ENCODE results near the gene TBL1Y. TPM values are rescaled to one million over a fixed set of nuclear protein-coding genes. Genes with fewer than 3 reads are reported as not detected.

Gene TBL1Y
- total and polyA plus RNA-seq, 2 donors (not counting 1 experiment from before 2014, with no cell fraction given): not detected

DNA sequence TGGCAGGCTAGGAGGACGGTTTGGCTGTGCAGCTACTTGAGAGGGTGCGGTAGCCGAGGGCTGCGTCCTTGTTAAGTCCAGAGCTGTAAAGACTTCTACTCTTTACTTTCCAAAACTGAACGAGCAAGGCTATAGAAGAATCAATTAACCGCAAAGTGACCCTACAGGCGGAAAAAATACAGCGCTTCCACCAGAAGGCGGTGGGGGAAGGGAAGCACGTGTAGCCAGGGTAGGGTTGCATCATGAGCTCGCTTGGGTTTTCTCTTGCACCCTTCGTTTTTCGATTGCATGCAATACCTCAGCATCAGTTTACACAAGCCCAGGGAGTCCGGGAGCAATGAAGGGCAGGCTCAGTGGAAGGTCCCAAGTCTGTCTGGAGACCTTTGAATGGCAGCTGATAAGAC lies 1.4 kb upstream of the TBL1Y start:
- Histone ChIP-seq H2AFZ (ENCODE audit: insufficient read depth, low read depth, low read length, poor library complexity, severe bottlenecking) (no peak overlapping the region), H3K4me1 (ENCODE audit: control insufficient read depth in 2 of 2, insufficient read depth in 2 of 2, low read length in 2 of 2) (no peaks in the 10 kb centered on the region), H3K27me3 (replicated peaks in 1 of 4; ENCODE audit: control extremely low read depth in 1 of 4, control insufficient read depth in 3 of 4, insufficient read depth in 4 of 4, low read length in 3 of 4) (peaks cover 0 to 8% (median 0%) of the 10 kb centered on the region in 4 experiments), H3K36me3 (replicated peaks in 1 of 2; ENCODE audit: control extremely low read depth in 1 of 2, control insufficient read depth in 1 of 2, extremely low read depth in 1 of 2, insufficient read depth in 2 of 2, low read length in 1 of 2) (no peaks in the 10 kb centered on the region), H4K20me1 (ENCODE audit: control insufficient read depth, insufficient read depth, low read length, poor library complexity, severe bottlenecking) (no peaks in the 10 kb centered on the region), H3K9me3 (ENCODE audit: control extremely low read depth in 1 of 3, control insufficient read depth in 2 of 3, insufficient read depth in 1 of 3, low read length in 2 of 3) (no peaks in the 10 kb centered on the region), H3K4me2 (replicated peaks; ENCODE audit: low read depth, low read length, poor library complexity, severe bottlenecking) (no peak overlapping the region), H3K79me2 (ENCODE audit: control insufficient read depth, insufficient read depth, low read length) (no peaks in the 10 kb centered on the region), H3K4me3 (ENCODE audit: control extremely low read depth in 1 of 5, extremely low read depth in 1 of 5, insufficient read depth in 1 of 5, low read depth in 2 of 5, low read length in 4 of 5) (no peak overlapping the region), H3K27ac (ENCODE audit: low read length in 2 of 2) (no peak overlapping the region), H3K9ac (ENCODE audit: low read length) (no peak overlapping the region)
- ChIA-PET CTCF (no interaction called here), POLR2A (no interaction called here)
- peaks cover 3% of the 10 kb centered on the region for H3K4me1 Mint-ChIP-seq
- no peak overlapping the region for H3K4me3 Mint-ChIP-seq
- no peak for DNase-seq
- TF ChIP-seq, protein P1, sequence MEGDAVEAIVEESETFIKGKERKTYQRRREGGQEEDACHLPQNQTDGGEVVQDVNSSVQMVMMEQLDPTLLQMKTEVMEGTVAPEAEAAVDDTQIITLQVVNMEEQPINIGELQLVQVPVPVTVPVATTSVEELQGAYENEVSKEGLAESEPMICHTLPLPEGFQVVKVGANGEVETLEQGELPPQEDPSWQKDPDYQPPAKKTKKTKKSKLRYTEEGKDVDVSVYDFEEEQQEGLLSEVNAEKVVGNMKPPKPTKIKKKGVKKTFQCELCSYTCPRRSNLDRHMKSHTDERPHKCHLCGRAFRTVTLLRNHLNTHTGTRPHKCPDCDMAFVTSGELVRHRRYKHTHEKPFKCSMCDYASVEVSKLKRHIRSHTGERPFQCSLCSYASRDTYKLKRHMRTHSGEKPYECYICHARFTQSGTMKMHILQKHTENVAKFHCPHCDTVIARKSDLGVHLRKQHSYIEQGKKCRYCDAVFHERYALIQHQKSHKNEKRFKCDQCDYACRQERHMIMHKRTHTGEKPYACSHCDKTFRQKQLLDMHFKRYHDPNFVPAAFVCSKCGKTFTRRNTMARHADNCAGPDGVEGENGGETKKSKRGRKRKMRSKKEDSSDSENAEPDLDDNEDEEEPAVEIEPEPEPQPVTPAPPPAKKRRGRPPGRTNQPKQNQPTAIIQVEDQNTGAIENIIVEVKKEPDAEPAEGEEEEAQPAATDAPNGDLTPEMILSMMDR (IDR thresholded peaks at IDR 0.05): no peak
- no peak for TF ChIP-seq EZH2 (IDR thresholded peaks at IDR 0.05; ENCODE audit: borderline replicate concordance, insufficient read depth, low read depth, low read length, poor library complexity, severe bottlenecking)
- 0% methylated on average over 4 of the region's 14 CpGs for WGBS (ENCODE audit: insufficient coverage)
- H3K27me3 Mint-ChIP-seq: peaks cover 26% of the 10 kb centered on the region
- H3K27ac Mint-ChIP-seq: no peak overlapping the region
- no peaks in the 10 kb centered on the region for H3K9me3 Mint-ChIP-seq (ENCODE audit: insufficient read depth)
- no peak for ATAC-seq (ENCODE audit: low read depth)
- intact Hi-C loops (cut with micrococcal nuclease): no loop called here

DNA sequence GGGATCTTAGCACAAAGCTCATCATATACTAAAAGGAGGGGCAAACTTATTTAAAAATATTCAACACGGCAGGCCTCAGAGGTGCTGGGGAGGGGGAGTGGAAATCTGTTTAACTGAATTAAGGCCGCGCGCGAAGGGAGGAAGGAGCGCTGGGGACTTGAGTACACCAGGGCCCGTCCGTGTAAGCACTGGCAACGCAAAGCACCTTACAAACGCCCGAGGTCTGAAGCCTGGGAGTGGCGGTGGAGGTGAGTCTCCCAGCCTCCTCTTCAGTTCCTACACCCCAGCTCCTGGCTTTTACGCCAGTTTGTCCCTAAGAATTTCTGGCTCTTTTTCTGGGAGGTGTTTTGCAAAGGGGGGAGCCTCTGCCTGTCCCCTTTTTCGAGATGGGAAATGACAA lies 641 bp upstream of the TBL1Y start:
- TF ChIP-seq, protein P1 (IDR thresholded peaks at IDR 0.05): no peak
- TF ChIP-seq EZH2 (IDR thresholded peaks at IDR 0.05; ENCODE audit: borderline replicate concordance, insufficient read depth, low read depth, low read length, poor library complexity, severe bottlenecking): no peak
- no peak overlapping the region for H2AFZ ChIP-seq (ENCODE audit: insufficient read depth, low read depth, low read length, poor library complexity, severe bottlenecking)
- H3K79me2 ChIP-seq (ENCODE audit: control insufficient read depth, insufficient read depth, low read length): no peaks in the 10 kb centered on the region
- peaks cover 26% of the 10 kb centered on the region for H3K27me3 Mint-ChIP-seq
- H3K4me2 ChIP-seq (replicated peaks; ENCODE audit: low read depth, low read length, poor library complexity, severe bottlenecking): no peak overlapping the region
- peaks cover 3% of the 10 kb centered on the region for H3K4me1 Mint-ChIP-seq
- no peaks in the 10 kb centered on the region for H3K36me3 ChIP-seq (replicated peaks in 1 of 2; ENCODE audit: control extremely low read depth in 1 of 2, control insufficient read depth in 1 of 2, extremely low read depth in 1 of 2, insufficient read depth in 2 of 2, low read length in 1 of 2)
- intact Hi-C loops (cut with micrococcal nuclease): no loop called here
- H3K9me3 ChIP-seq (ENCODE audit: control extremely low read depth in 1 of 3, control insufficient read depth in 2 of 3, insufficient read depth in 1 of 3, low read length in 2 of 3): no peaks in the 10 kb centered on the region
- DNase-seq (no peak), ATAC-seq (ENCODE audit: low read depth) (no peak)
- H3K4me3 Mint-ChIP-seq: no peak overlapping the region
- no peak overlapping the region for H3K9ac ChIP-seq (ENCODE audit: low read length)
- H4K20me1 ChIP-seq (ENCODE audit: control insufficient read depth, insufficient read depth, low read length, poor library complexity, severe bottlenecking): no peaks in the 10 kb centered on the region
- H3K4me3 ChIP-seq (ENCODE audit: control extremely low read depth in 1 of 5, extremely low read depth in 1 of 5, insufficient read depth in 1 of 5, low read depth in 2 of 5, low read length in 4 of 5): no peak overlapping the region
- POLR2A ChIA-PET: no interaction called here
- 26% methylated on average over 7 of the region's 14 CpGs for WGBS (ENCODE audit: insufficient coverage)
- CTCF ChIA-PET: no interaction called here
- no peak overlapping the region for H3K27ac Mint-ChIP-seq
- H3K9me3 Mint-ChIP-seq (ENCODE audit: insufficient read depth): no peaks in the 10 kb centered on the region
- no peaks in the 10 kb centered on the region for H3K4me1 ChIP-seq (ENCODE audit: control insufficient read depth in 2 of 2, insufficient read depth in 2 of 2, low read length in 2 of 2)
- H3K27me3 ChIP-seq (replicated peaks in 1 of 4; ENCODE audit: control extremely low read depth in 1 of 4, control insufficient read depth in 3 of 4, insufficient read depth in 4 of 4, low read length in 3 of 4): peaks cover 0 to 8% (median 0%) of the 10 kb centered on the region in 4 experiments
- no peak overlapping the region for H3K27ac ChIP-seq (ENCODE audit: low read length in 2 of 2)
